DND-41 (cell line): ENCODE results near the gene ATP6V1C2.

ENCODE experiments used
- ATAC-seq: fragments of 200-7000 bp; cut with Tn5 transposase; 3 replicates; pipeline ENCODE4 v1.9.1; 2021; ENCODE audit warnings: low read depth; ENCODE audit not compliant: insufficient read depth
- DNase-seq: peaks from one replicate; pipeline ENCODE4 v3.0.0-alpha.2; 2020
- H2AFZ ChIP-seq: 2 replicates; pipeline ENCODE4 v1.6.0; 2012; ENCODE audit warnings: low read depth, low read length
- H3K27ac ChIP-seq: 2 replicates; pipeline ENCODE4 v1.5.1; 2012; ENCODE audit warnings: low read length, inconsistent platforms
- H3K27me3 ChIP-seq: fragments of 200-600 bp; sonication (generic); 2 replicates; pipeline ENCODE4 v1.6.0; 2012; ENCODE audit warnings: low read length, mild to moderate bottlenecking, inconsistent platforms; ENCODE audit not compliant: insufficient read depth, poor library complexity
- H3K36me3 ChIP-seq: 2 replicates; pipeline ENCODE4 v1.5.1; 2012; ENCODE audit warnings: low read length, inconsistent platforms; ENCODE audit not compliant: insufficient read depth
- H3K4me1 ChIP-seq: 2 replicates; pipeline ENCODE4 v1.5.1; 2012; ENCODE audit warnings: mild to moderate bottlenecking, low read length; ENCODE audit not compliant: insufficient read depth
- H3K4me2 ChIP-seq: 2 replicates; pipeline ENCODE4 v1.6.0; 2012; ENCODE audit warnings: mild to moderate bottlenecking, moderate library complexity, low read length, inconsistent platforms; ENCODE audit not compliant: insufficient read depth
- H3K4me3 ChIP-seq, 2 experiments: fragments of 200-600 bp in 1 of 2; shearing (Covaris generic) in 1 of 2; 2 replicates each; pipeline ENCODE4 v1.5.1; 2012 to 2016; ENCODE audit warnings: inconsistent platforms in 2 of 2, low read length in 2 of 2, mild to moderate bottlenecking in 2 of 2, low read depth in 1 of 2, moderate library complexity in 1 of 2
- H3K79me2 ChIP-seq: 2 replicates; pipeline ENCODE4 v1.6.0; 2012; ENCODE audit warnings: low read length, inconsistent platforms; ENCODE audit not compliant: insufficient read depth
- H3K9ac ChIP-seq: 2 replicates; pipeline ENCODE4 v1.6.0; 2012; ENCODE audit warnings: low read depth, mild to moderate bottlenecking, inconsistent platforms, low read length, moderate library complexity
- H3K9me3 ChIP-seq: 2 replicates; pipeline ENCODE4 v1.5.1; 2012; ENCODE audit warnings: low read length, moderate library complexity, mild to moderate bottlenecking, inconsistent platforms; ENCODE audit not compliant: insufficient read depth, severe bottlenecking
- H4K20me1 ChIP-seq: 2 replicates; pipeline ENCODE4 v1.6.0; 2012; ENCODE audit warnings: low read length; ENCODE audit not compliant: insufficient read depth
- CTCF ChIP-seq: IDR thresholded peaks from 2 replicates; pipeline ENCODE4 v1.5.1; 2012; ENCODE audit warnings: borderline replicate concordance, low read length, moderate library complexity, mild to moderate bottlenecking; ENCODE audit not compliant: poor library complexity, severe bottlenecking; ENCODE audit errors: extremely low read depth
- EZH2 ChIP-seq: IDR thresholded peaks from 3 replicates; pipeline ENCODE4 v1.6.1; 2012; ENCODE audit warnings: borderline replicate concordance, low read depth, mild to moderate bottlenecking, moderate library complexity, low read length, inconsistent platforms; ENCODE audit not compliant: severe bottlenecking

The ATP6V1C2 gene

GRCh38 chr2:10783421-10783820 is 62.0 kb downstream of the ATP6V1C2 start:
- ATAC-seq (no peak), DNase-seq (no peak)
- peaks cover 85% of the 10 kb centered on the region for H3K36me3 ChIP-seq
- no peak overlapping the region for H3K27ac ChIP-seq
- H3K9ac ChIP-seq, result no peak overlapping the region
- no peak overlapping the region for H3K4me3 ChIP-seq
- TF ChIP-seq CTCF (no peak), EZH2 (no peak)
- peaks cover 5% of the 10 kb centered on the region for H4K20me1 ChIP-seq
- H3K9me3 ChIP-seq, result no peaks in the 10 kb centered on the region
- H3K4me2 ChIP-seq, result no peak overlapping the region
- no peaks in the 10 kb centered on the region for H3K4me1 ChIP-seq
- no peaks in the 10 kb centered on the region for H3K79me2 ChIP-seq
- no peaks in the 10 kb centered on the region for H3K27me3 ChIP-seq
- no peak overlapping the region for H2AFZ ChIP-seq

- DNase-seq (no peak), ATAC-seq (no peak)
- Histone ChIP-seq H3K27me3 (no peaks in the 10 kb centered on the region), H3K4me2 (no peak overlapping the region), H3K4me1 (no peaks in the 10 kb centered on the region), H3K4me3 (no peak overlapping the region), H4K20me1 (no peaks in the 10 kb centered on the region; the same call in 1 of the 2 replicates), H3K79me2 (no peaks in the 10 kb centered on the region), H2AFZ (no peak overlapping the region), H3K36me3 (peaks cover 94% of the 10 kb centered on the region), H3K9ac (no peak overlapping the region), H3K27ac (no peak overlapping the region), H3K9me3 (no peaks in the 10 kb centered on the region)
- TF ChIP-seq EZH2, result no peak
- TF ChIP-seq CTCF, result no peak
These were observed 63.3 kb downstream of the ATP6V1C2 start for GRCh38 chr2:10784719-10785118.

- H3K79me2 ChIP-seq, result no peaks in the 10 kb centered on the region
- H2AFZ ChIP-seq, result no peak overlapping the region
- no peak overlapping the region for H3K27ac ChIP-seq
- TF ChIP-seq CTCF (no peak), EZH2 (no peak)
- H3K9ac ChIP-seq, result no peak overlapping the region
- H3K4me1 ChIP-seq, result no peaks in the 10 kb centered on the region
- H3K27me3 ChIP-seq, result no peaks in the 10 kb centered on the region
- no peak overlapping the region for H3K4me2 ChIP-seq
- DNase-seq (no peak), ATAC-seq (no peak)
- peaks cover 94% of the 10 kb centered on the region for H3K36me3 ChIP-seq
- no peaks in the 10 kb centered on the region for H4K20me1 ChIP-seq
- no peak overlapping the region for H3K4me3 ChIP-seq
- no peaks in the 10 kb centered on the region for H3K9me3 ChIP-seq
These were observed 63.8 kb downstream of the ATP6V1C2 start for GRCh38 chr2:10785260-10785659.
